Stimulated activated CD4-positive, alpha-beta T cell treated with anti-CD3 and anti-CD28 coated beads, Interleukin-1b, Interleukin-23, amount 100 ng/mL, for 24 hours (primary cell): ENCODE data around the gene DNASE1L1.

Source experiments
- DNase-seq, 4 experiments: peaks; one replicate each; pipeline ENCODE4 v3.0.0-alpha.2; 2020; ENCODE audit warnings: low read depth in 4 of 4, low spot score in 1 of 4

Gene DNASE1L1

GRCh38 chrX:154409222-154409871, at the start of gene DNASE1L1:
DNASE1L1 (minus strand) TSS chrX:154409254; CDS start chrX:154405568, 3,686 bp downstream.
- no peak for DNase-seq

GRCh38 chrX:154458116-154458953, 49.3 kb upstream of the DNASE1L1 start, which contains the start of gene PLXNA3:
PLXNA3 (plus strand) TSS chrX:154458281; CDS start chrX:154460184, 1,903 bp downstream.
- DNase-seq: peak in 2 of 4 experiments; percentile 40

GRCh38 chrX:154457491-154458115, 48.5 kb upstream of the DNASE1L1 start:
- DNase-seq: no peak

- DNase-seq: no peak
These were observed 43.8 kb upstream of the DNASE1L1 start for GRCh38 chrX:154452823-154453222.

- no peak for DNase-seq
These were observed 41.3 kb upstream of the DNASE1L1 start for GRCh38 chrX:154450312-154450711.

- DNase-seq: no peak
These were observed 40.6 kb upstream of the DNASE1L1 start for GRCh38 chrX:154449618-154450017.

- no peak for DNase-seq
These were observed 39.4 kb upstream of the DNASE1L1 start for GRCh38 chrX:154448484-154448883.

GRCh38 chrX:154446430-154446829, 37.4 kb upstream of the DNASE1L1 start:
- DNase-seq: no peak

- DNase-seq: no peak
These were observed 36.7 kb upstream of the DNASE1L1 start for GRCh38 chrX:154445776-154446175.

GRCh38 chrX:154444755-154445246, 35.7 kb upstream of the DNASE1L1 start:
- no peak for DNase-seq

- peak in 3 of 4 experiments; percentile 45 to 60 (median 53) for DNase-seq
These were observed 35.1 kb upstream of the DNASE1L1 start, which contains the start of gene FAM50A for GRCh38 chrX:154443992-154444754. FAM50A (plus strand) TSS chrX:154444141; CDS start chrX:154444236, 95 bp downstream.

GRCh38 chrX:154443479-154443910, 34.4 kb upstream of the DNASE1L1 start:
- no peak for DNase-seq

- no peak for DNase-seq
These were observed 33.1 kb upstream of the DNASE1L1 start for GRCh38 chrX:154441984-154442707.

- DNase-seq: no peak
These were observed 32.5 kb upstream of the DNASE1L1 start for GRCh38 chrX:154441564-154441963.

- no peak for DNase-seq
These were observed 31.7 kb upstream of the DNASE1L1 start for GRCh38 chrX:154440623-154441357.

GRCh38 chrX:154439841-154440240, 30.8 kb upstream of the DNASE1L1 start:
- DNase-seq: no peak

GRCh38 chrX:154437971-154438893, 29.2 kb upstream of the DNASE1L1 start:
- DNase-seq: no peak
